Vagina (tissue), 2 donors: ENCODE measurements around the gene IVD.

Experiments used
- POLR2A ChIP-seq, 2 donors: fragments of 450-650 bp; IDR thresholded peaks; one replicate each; pipeline ENCODE4 v1.6.1; 2017; ENCODE audit warnings: antibody characterized with exemption in 2 of 2, mild to moderate bottlenecking in 2 of 2, moderate library complexity in 2 of 2
- TF ChIP-seq, protein P1 (sequence below), 3 experiments: fragments of 450-650 bp in 2 of 3; fragments of 200-600 bp in 1 of 3; sonication (generic) in 1 of 3; IDR thresholded peaks; one replicate each; pipeline ENCODE4 v1.5.1; 2017 to 2019; ENCODE audit warnings: antibody characterized with exemption in 3 of 3, mild to moderate bottlenecking in 2 of 3, moderate library complexity in 2 of 3

DNA sequence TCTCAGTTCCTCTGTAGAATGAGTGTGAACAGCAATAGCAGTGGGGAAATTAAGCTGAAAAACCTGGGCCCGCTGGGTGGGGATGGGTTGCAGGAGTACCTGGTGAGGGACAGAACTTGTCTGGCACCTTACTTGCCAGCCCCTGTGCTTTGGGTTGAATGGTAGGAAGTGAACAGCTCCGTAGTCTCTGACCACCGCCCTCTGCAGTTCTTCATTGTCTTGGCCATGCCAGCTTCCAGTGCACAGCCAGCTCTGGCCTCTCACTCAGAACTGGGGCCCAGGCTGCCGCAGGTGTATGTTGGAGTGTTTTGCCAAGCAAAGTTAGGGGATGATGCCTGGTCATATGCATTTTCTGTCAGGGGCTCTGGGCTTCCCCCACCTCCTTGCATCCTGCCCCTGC, 51.1 kb downstream of the IVD start:
- TF ChIP-seq POLR2A (IDR thresholded peaks at IDR 0.05) = no peak
- TF ChIP-seq, protein P1, sequence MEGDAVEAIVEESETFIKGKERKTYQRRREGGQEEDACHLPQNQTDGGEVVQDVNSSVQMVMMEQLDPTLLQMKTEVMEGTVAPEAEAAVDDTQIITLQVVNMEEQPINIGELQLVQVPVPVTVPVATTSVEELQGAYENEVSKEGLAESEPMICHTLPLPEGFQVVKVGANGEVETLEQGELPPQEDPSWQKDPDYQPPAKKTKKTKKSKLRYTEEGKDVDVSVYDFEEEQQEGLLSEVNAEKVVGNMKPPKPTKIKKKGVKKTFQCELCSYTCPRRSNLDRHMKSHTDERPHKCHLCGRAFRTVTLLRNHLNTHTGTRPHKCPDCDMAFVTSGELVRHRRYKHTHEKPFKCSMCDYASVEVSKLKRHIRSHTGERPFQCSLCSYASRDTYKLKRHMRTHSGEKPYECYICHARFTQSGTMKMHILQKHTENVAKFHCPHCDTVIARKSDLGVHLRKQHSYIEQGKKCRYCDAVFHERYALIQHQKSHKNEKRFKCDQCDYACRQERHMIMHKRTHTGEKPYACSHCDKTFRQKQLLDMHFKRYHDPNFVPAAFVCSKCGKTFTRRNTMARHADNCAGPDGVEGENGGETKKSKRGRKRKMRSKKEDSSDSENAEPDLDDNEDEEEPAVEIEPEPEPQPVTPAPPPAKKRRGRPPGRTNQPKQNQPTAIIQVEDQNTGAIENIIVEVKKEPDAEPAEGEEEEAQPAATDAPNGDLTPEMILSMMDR (IDR thresholded peaks at IDR 0.05) = no peak
